Omental fat pad (tissue), 4 donors: ENCODE measurements around the gene GCK. TPM values are rescaled to one million over a fixed set of nuclear protein-coding genes. Genes with fewer than 3 reads are reported as not detected.

Experiments
- ATAC-seq: fragments of 150-250 bp; one replicate; pipeline ENCODE4 v1.9.1; 2016; ENCODE audit warnings: mild to moderate bottlenecking, moderate library complexity; ENCODE audit not compliant: low FRiP score
- DNase-seq: peaks from one replicate; pipeline ENCODE4 v3.0.0-alpha.2; 2019; ENCODE audit warnings: low spot score
- small RNA-seq: library from RNA; depleted of rRNA; stranded (forward); fragments of <200 nt; gene quantifications from one replicate; pipeline ENCODE3, GENCODE V24; 2016
- total RNA-seq, 4 donors: library from RNA; depleted of rRNA; stranded (reverse); fragments of >200 nt; gene quantifications; one replicate each; pipeline ENCODE4 v1.1.0, GENCODE V29; 2016
- TF ChIP-seq, protein P1 (sequence below), 3 donors: fragments of 450-650 bp; IDR thresholded peaks; one replicate each; pipeline ENCODE4 v1.5.1; 2016 to 2017; ENCODE audit warnings: antibody characterized with exemption in 3 of 3, mild to moderate bottlenecking in 3 of 3, moderate library complexity in 2 of 3

Gene GCK
- total RNA-seq, 4 donors from 2014 or later, result 0.38 to 3.9 (median 1.1) TPM

DNA sequence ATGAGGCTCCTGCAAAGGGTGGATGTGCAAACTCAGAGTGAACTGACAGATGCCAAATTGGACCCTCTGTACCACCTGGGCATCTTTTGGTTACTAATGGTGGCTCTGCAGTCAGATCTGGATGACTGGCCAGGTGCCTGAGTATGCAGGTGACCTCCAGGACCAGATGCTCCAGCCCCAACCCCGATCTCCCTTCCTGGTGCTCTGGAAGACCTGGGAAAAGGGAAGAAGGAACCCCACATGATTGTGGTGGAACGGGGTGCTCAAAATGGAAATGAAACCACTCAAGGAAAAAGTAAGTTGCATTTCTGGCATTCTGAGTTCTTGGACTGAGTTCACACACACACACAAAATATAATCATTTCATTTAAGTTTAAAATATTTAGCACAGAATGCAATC is 94.9 kb downstream of the GCK start:
- ATAC-seq (no peak), DNase-seq (no peak)
- TF ChIP-seq, protein P1, sequence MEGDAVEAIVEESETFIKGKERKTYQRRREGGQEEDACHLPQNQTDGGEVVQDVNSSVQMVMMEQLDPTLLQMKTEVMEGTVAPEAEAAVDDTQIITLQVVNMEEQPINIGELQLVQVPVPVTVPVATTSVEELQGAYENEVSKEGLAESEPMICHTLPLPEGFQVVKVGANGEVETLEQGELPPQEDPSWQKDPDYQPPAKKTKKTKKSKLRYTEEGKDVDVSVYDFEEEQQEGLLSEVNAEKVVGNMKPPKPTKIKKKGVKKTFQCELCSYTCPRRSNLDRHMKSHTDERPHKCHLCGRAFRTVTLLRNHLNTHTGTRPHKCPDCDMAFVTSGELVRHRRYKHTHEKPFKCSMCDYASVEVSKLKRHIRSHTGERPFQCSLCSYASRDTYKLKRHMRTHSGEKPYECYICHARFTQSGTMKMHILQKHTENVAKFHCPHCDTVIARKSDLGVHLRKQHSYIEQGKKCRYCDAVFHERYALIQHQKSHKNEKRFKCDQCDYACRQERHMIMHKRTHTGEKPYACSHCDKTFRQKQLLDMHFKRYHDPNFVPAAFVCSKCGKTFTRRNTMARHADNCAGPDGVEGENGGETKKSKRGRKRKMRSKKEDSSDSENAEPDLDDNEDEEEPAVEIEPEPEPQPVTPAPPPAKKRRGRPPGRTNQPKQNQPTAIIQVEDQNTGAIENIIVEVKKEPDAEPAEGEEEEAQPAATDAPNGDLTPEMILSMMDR (IDR thresholded peaks at IDR 0.05), result no peak

Small RNA genes within 50 kb of the gene (small RNA-seq; reads per million reads assigned to genes)
- gene RNA5SP230, result not detected

Other genes starting within 250 kb of the GCK start
- not detected for gene SPDYE1, start 191.5 kb downstream of the GCK start, total RNA-seq
- 100 to 1,000 TPM; 106 to 160 (median 127) TPM for gene DBNL, start 144.7 kb downstream of the GCK start, total RNA-seq
- gene PGAM2, start 123.9 kb downstream of the GCK start, total RNA-seq, result not detected
- 10 to 100 TPM; 10.0 to 43.5 (median 21.3) TPM for gene POLM, start 106.9 kb downstream of the GCK start, total RNA-seq
- 100 to 1,000 TPM in 3 of 4 donors, 10 to 100 TPM in 1; 64.9 to 209 (median 163) TPM for gene AEBP1, start 85.1 kb downstream of the GCK start, total RNA-seq
- gene POLD2, start 65.9 kb downstream of the GCK start, total RNA-seq, result 10 to 100 TPM; 41.9 to 71.3 (median 44.2) TPM
- gene MYL7, start 48.1 kb downstream of the GCK start, total RNA-seq, result not detected
- 10 to 100 TPM; 48.3 to 75.8 (median 54.4) TPM for gene YKT6, start 11.5 kb upstream of the GCK start, total RNA-seq
- under 1 TPM in 1 of 4 donors, not detected in 3; 0.48 TPM for gene CAMK2B, start 136.2 kb upstream of the GCK start, total RNA-seq